HepG2 (cell line): Measurements from ENCODE around the gene RBBP8NL. TPM values are rescaled to one million over a fixed set of nuclear protein-coding genes. Genes with fewer than 3 reads are reported as not detected.

Source experiments
- AHR ChIP-seq: IDR thresholded peaks from 2 replicates; pipeline ENCODE4 v1.6.1; 2018; ENCODE audit warnings: missing genetic modification reagents, missing compliant biosample characterization
- CEBPG ChIP-seq: IDR thresholded peaks from 2 replicates; pipeline ENCODE4 v1.6.1; 2016
- CENPX ChIP-seq: sonication (generic); formaldehyde crosslinking; IDR thresholded peaks from 2 replicates; pipeline ENCODE4 v1.9.0; 2021; ENCODE audit warnings: mild to moderate bottlenecking, missing genetic modification reagents, moderate library complexity
- CREBL2 ChIP-seq: sonication (generic); formaldehyde crosslinking; IDR thresholded peaks from 2 replicates; pipeline ENCODE4 v1.8.1; 2023; ENCODE audit warnings: missing genetic modification reagents, mild to moderate bottlenecking, borderline replicate concordance
- CREM ChIP-seq, 2 experiments: sonication (generic) in 1 of 2; formaldehyde crosslinking in 1 of 2; IDR thresholded peaks; 2 replicates each; pipeline versions ENCODE4 v1.4.0 to v1.6.1; 2016 to 2020; ENCODE audit warnings: antibody characterized with exemption in 1 of 2, mild to moderate bottlenecking in 1 of 2, missing genetic modification reagents in 1 of 2
- E2F1 ChIP-seq: sonication (generic); formaldehyde crosslinking; IDR thresholded peaks from 2 replicates; pipeline ENCODE4 v1.5.0; 2020; ENCODE audit warnings: missing genetic modification reagents
- GTF3A ChIP-seq: sonication (generic); formaldehyde crosslinking; conservative IDR thresholded peaks from 2 replicates; pipeline ENCODE4 v1.4.0; 2020; ENCODE audit warnings: mild to moderate bottlenecking, missing genetic modification reagents
- HOXA5 ChIP-seq: sonication (generic); formaldehyde crosslinking; IDR thresholded peaks from 2 replicates; pipeline ENCODE4 v1.4.0; 2020; ENCODE audit warnings: missing genetic modification reagents
- HOXA9 ChIP-seq: sonication (generic); formaldehyde crosslinking; IDR thresholded peaks from 2 replicates; pipeline ENCODE4 v1.8.1; 2022; ENCODE audit warnings: missing genetic modification reagents, mild to moderate bottlenecking, moderate library complexity, borderline replicate concordance
- KDM4B ChIP-seq: sonication (generic); formaldehyde crosslinking; IDR thresholded peaks from 2 replicates; pipeline ENCODE4 v1.4.0; 2020; ENCODE audit warnings: missing genetic modification reagents
- PRDM15 ChIP-seq: sonication (generic); formaldehyde crosslinking; IDR thresholded peaks from 2 replicates; pipeline ENCODE4 v1.4.0; 2020; ENCODE audit warnings: missing genetic modification reagents
- RORA ChIP-seq: sonication (generic); formaldehyde crosslinking; IDR thresholded peaks from 2 replicates; pipeline ENCODE4 v1.5.0; 2020; ENCODE audit warnings: mild to moderate bottlenecking, missing genetic modification reagents, moderate library complexity
- SALL2 ChIP-seq: sonication (generic); formaldehyde crosslinking; IDR thresholded peaks from 2 replicates; pipeline ENCODE4 v1.8.1; 2023; ENCODE audit warnings: mild to moderate bottlenecking, missing genetic modification reagents, inconsistent platforms
- SMAD3 ChIP-seq: sonication (generic); formaldehyde crosslinking; IDR thresholded peaks from 2 replicates; pipeline ENCODE4 v1.4.0; 2020; ENCODE audit warnings: missing genetic modification reagents
- XRCC5 ChIP-seq: fragments of 200-400 bp; formaldehyde crosslinking; optimal IDR thresholded peaks from 2 replicates; pipeline ENCODE3; 2017; ENCODE audit warnings: mild to moderate bottlenecking, low read length
- ZBTB49 ChIP-seq: sonication (generic); formaldehyde crosslinking; IDR thresholded peaks from 2 replicates; pipeline ENCODE4 v1.4.0; 2020; ENCODE audit warnings: missing genetic modification reagents, borderline replicate concordance
- ZBTB7B ChIP-seq: sonication (generic); formaldehyde crosslinking; IDR thresholded peaks from 2 replicates; pipeline ENCODE4 v1.4.0; 2020; ENCODE audit warnings: missing genetic modification reagents
- ZFP36L1 ChIP-seq: sonication (generic); formaldehyde crosslinking; IDR thresholded peaks from 2 replicates; pipeline ENCODE4 v1.8.0; 2022; ENCODE audit warnings: mild to moderate bottlenecking, missing genetic modification reagents, moderate library complexity
- ZNF205 ChIP-seq: IDR thresholded peaks from 2 replicates; pipeline ENCODE4 v1.6.1; 2018; ENCODE audit warnings: missing biosample characterization, missing genetic modification reagents
- ZNF350 ChIP-seq: sonication (generic); formaldehyde crosslinking; IDR thresholded peaks from 2 replicates; pipeline ENCODE4 v1.4.0; 2020; ENCODE audit warnings: mild to moderate bottlenecking, low read depth, missing genetic modification reagents, borderline replicate concordance
- ZNF451 ChIP-seq: sonication (generic); formaldehyde crosslinking; IDR thresholded peaks from 2 replicates; pipeline ENCODE4 v1.5.0; 2020; ENCODE audit warnings: mild to moderate bottlenecking, missing genetic modification reagents
- ZNF749 ChIP-seq: sonication (generic); formaldehyde crosslinking; IDR thresholded peaks from 2 replicates; pipeline ENCODE4 v1.8.0; 2022; ENCODE audit warnings: mild to moderate bottlenecking, missing genetic modification reagents, moderate library complexity, borderline replicate concordance
- ZNF891 ChIP-seq: sonication (generic); formaldehyde crosslinking; IDR thresholded peaks from 2 replicates; pipeline ENCODE4 v1.5.0; 2020; ENCODE audit warnings: mild to moderate bottlenecking, missing genetic modification reagents
- polyA plus RNA-seq, 8 experiments: library from polyadenylated mRNA; depleted of rRNA in 3 of 8; stranded (reverse) in 7 of 8; unstranded in 1 of 8; fragments of >200 nt; fragmentation: Illumina TruSeq in 4 of 8; extraction: Trizol in 4 of 8; gene quantifications; 2 replicates each; pipeline versions ENCODE4 v1.2.1 to v1.2.3, GENCODE V29; 2011 to 2016; ENCODE audit warnings: low read depth in 4 of 8, missing spikeins in 1 of 8, mixed read lengths in 1 of 8; ENCODE audit not compliant: insufficient read depth in 1 of 8
- total RNA-seq, 5 experiments: library from RNA; depleted of rRNA; stranded (reverse); fragments of >200 nt; fragmentation: Illumina TruSeq; extraction: Trizol; gene quantifications; 2 replicates each; pipeline ENCODE4 v1.2.3, GENCODE V29; 2016; ENCODE audit warnings: low read depth in 1 of 5

The RBBP8NL gene
- total and polyA plus RNA-seq, 2 of the 13 experiments (the other 11 are each of a cell fraction or from before 2014, with no cell fraction given) = 0.69 to 0.86 TPM

GRCh38 chr20:62363920-62364851 lies 63.2 kb downstream of the RBBP8NL start (continued):
- TF ChIP-seq AHR (CRISPR knock-in tag) = no peak
- TF ChIP-seq ZNF891 = 0 out of 2 replicates have a peak, but pooled peaks have one; percentile 24
- TF ChIP-seq ZBTB7B = no peak; the same call in 1 of the 2 replicates
- no peak for TF ChIP-seq CREM (IDR thresholded peaks at IDR 0.05)
- TF ChIP-seq CREM (CRISPR knock-in tag; IDR thresholded peaks at IDR 0.05) = no peak
- TF ChIP-seq HOXA9 = no peak
- no peak for TF ChIP-seq E2F1 (CRISPR knock-in tag)
- no peak for TF ChIP-seq PRDM15 (CRISPR knock-in tag)
- TF ChIP-seq ZNF749 (CRISPR knock-in tag) = 0 out of 2 replicates have a peak, but pooled peaks have one; percentile 44
- TF ChIP-seq ZNF350 (CRISPR knock-in tag) = no peak
- no peak for TF ChIP-seq CREBL2 (CRISPR knock-in tag)
- TF ChIP-seq CENPX (CRISPR knock-in tag) = no peak
- TF ChIP-seq ZNF451 (CRISPR knock-in tag) = no peak
- no peak for TF ChIP-seq RORA
- no peak for TF ChIP-seq XRCC5
- 0 out of 2 replicates have a peak, but pooled peaks have one; percentile 29 for TF ChIP-seq SALL2 (CRISPR knock-in tag)
- no peak for TF ChIP-seq CEBPG (CRISPR knock-in tag)
- no peak for TF ChIP-seq GTF3A
- TF ChIP-seq ZFP36L1 = no peak
- TF ChIP-seq HOXA5 (CRISPR knock-in tag) = no peak
- TF ChIP-seq ZNF205 = no peak
- no peak for TF ChIP-seq SMAD3 (CRISPR knock-in tag)
- no peak for TF ChIP-seq ZBTB49 (CRISPR knock-in tag)
- TF ChIP-seq KDM4B (CRISPR knock-in tag) = no peak
